NCI-H446 (cell line): ENCODE results near the gene PTPRZ1.

ENCODE experiments used
- DNase-seq, 2 experiments: peaks; one replicate each; lab custom pipeline; 2025; lab: John Stamatoyannopoulos, UW

PTPRZ1 gene

DNA sequence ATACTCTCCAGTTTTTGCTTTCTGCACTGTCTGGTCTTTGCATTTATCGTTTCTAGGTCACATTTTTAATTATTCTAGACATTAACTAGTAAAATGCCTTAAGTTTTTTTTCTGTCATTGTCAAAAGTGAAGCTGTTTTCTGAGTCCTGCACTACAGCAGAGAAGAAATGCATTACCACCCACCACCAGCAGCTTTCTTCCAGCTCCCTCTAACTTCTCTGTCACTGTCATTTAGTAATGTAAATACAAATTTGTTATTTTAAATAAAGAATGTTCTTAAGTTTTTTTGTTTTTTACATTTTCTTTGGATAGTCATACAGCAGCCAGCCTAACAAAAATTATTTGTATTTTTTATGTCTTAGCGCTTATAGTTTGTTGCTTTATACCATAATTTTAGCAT is 18.8 kb downstream of the PTPRZ1 start:
- no peak for DNase-seq

GRCh38 chr7:121901026-121901425 is 28.1 kb downstream of the PTPRZ1 start:
- DNase-seq = no peak

DNA sequence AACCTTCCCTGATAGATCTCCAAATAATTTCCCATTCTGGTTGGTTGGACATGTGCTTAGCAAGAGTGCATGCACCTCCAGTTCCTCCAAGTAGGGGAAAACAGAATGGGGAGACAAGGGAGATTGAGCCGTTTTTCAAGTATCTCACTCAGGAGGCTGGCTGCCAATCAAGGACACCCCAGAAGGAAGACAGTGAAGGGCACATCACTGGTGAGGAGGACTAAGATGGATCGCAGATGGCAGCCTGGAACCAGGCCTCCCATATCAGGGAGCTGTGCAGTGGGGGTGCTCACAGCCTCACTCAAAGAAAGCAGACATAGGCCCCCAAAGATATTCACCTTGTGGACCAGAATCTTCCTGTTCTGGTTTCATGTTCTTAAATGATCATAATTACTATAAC is 31.2 kb downstream of the PTPRZ1 start:
- DNase-seq = no peak

GRCh38 chr7:121908042-121908441 is 35.1 kb downstream of the PTPRZ1 start:
- no peak for DNase-seq

DNA sequence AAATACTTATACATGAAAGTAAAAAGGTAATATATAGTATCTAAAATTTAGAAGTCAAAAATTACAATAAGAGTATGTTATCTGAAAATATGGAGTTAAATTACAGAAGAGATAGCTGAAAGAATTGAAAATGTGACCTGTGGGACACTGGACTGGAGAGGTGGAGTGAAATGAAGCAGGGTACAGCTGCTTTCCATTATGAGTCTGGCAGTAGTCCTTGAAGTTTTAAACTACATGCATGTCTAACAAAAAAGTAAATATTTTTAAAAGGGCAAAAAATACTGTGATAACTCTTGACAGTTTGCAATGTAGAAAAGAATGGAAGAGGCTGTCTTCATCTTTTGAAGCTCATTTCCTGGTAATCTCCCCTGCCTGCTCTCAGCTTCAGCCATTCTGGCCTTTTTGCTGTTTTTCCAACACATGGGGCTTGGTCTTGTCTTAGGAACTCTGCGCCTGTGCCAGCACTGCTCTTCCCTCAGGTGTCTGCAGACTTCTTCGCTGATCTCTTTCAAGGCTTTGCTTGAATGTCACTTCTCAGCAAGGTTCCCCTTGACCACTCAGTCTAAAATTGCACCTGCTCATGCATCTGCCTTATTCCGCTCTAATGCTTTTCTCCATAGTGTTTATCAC is 36.9 kb downstream of the PTPRZ1 start:
- no peak for DNase-seq

- DNase-seq = no peak
These were observed 41.1 kb downstream of the PTPRZ1 start for GRCh38 chr7:121913947-121914675.

DNA sequence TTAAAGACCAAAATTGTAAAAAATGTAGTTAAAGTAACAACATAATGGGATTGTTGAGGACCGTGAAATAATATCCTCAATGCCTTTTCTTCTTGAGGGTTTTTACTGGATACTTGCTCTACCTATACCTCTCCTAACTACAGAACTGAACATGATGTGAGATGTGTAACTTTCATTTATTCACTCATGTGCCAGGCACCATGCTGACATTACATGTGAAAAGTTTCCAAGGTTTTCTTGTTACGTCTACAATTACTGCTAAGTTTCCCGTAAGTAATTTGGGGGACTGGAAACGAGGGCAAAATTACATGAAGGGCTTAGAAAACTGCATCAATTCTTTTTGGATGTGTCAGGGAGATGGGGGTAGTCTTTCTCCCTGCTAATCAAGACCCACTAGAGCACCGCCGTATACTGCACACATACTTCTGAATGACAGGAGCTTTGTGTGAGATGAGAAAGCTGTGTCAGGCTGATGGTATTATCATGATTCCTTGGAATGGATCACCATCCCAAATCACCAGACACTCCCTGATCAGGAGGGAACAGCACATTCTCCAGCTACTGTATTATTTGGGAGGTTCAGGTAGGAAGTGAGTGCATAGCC is 41.8 kb downstream of the PTPRZ1 start:
- no peak for DNase-seq

GRCh38 chr7:121916211-121916610 is 43.2 kb downstream of the PTPRZ1 start:
- peak; percentile 35 to 57 for DNase-seq

GRCh38 chr7:121919986-121920385 is 47.0 kb downstream of the PTPRZ1 start:
- no peak for DNase-seq

GRCh38 chr7:121924269-121925186 is 51.6 kb downstream of the PTPRZ1 start:
- no peak for DNase-seq

- DNase-seq = no peak
These were observed 58.4 kb downstream of the PTPRZ1 start for GRCh38 chr7:121931149-121931902.

- no peak for DNase-seq
These were observed 59.8 kb downstream of the PTPRZ1 start for GRCh38 chr7:121932768-121933167.

DNA sequence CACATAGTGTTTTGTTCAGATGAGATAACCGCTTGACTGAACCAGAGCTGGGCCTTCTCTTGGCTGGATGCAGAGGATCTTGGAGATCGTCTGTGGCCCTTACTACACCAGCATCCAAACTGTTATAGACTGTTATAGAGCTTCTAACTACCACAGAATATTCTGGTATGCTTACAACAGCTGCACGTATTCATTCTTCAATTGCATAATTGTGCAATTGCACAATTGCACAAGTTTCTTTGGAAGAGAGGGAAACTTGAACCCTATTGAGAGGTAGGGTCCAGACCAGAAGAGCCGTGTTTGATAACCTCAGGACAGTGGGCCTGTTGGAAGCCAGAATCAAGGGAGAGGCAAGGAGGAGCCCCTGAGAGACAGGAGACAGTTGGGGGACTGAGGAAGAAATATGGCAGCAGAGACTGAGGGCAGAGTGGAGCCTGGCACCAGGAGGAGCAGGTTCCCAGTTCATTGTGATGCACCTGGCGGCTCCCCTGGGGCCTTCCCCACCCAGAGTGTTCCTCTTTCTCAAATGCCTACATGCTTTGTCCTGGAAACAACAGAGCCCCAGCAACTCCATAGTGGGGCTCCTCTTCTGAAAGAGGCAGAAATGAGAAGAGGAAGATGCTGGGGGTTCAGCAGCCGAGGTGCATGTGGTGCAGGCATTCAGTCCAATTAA is 64.1 kb downstream of the PTPRZ1 start:
- no peak for DNase-seq

GRCh38 chr7:121938429-121938996 is 65.6 kb downstream of the PTPRZ1 start:
- no peak for DNase-seq

GRCh38 chr7:121940918-121941317 is 68.0 kb downstream of the PTPRZ1 start:
- DNase-seq = no peak

- no peak for DNase-seq
These were observed 68.9 kb downstream of the PTPRZ1 start for GRCh38 chr7:121941830-121942229.

GRCh38 chr7:121945066-121945465 is 72.1 kb downstream of the PTPRZ1 start:
- DNase-seq = no peak

- DNase-seq = no peak
These were observed 72.7 kb downstream of the PTPRZ1 start for GRCh38 chr7:121945480-121946236.

DNA sequence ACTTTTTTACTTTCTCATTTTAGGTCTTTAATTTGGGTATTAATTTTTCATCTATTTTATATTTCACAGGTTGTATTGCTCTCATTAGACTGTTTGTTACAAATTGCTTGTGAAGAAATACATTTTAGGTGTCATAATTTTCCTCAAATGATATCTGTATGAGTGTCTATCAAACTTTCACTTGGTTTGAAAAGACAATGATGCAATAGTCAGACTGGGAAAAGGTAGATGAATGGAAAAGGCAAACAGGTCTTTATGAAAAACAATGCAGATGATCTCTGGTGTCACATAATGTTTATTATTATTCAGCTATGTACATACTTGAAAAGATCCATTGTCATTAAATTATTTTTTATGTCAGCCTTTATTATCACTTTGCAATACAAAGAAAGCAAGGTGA is 80.2 kb downstream of the PTPRZ1 start:
- no peak for DNase-seq

DNA sequence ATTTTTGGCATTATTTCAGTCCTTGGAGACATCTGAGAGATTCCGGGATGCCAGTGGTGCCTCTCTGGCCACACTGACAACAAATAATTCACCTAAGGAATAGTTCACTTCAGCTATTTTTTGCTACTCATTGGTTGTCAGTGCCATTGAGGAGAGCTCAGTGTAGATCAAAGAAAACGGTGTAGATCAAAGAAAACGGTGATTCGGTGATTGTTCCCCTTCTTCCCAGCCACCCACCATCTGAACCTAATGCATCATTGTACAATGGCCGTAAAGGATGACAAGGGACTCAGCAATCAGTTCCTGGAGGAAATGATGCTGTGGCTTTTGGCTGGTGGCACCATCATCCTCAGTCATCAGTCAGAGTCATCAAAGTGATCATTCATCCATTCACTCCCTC is 80.6 kb downstream of the PTPRZ1 start:
- DNase-seq = no peak
